Astrocyte of the spinal cord (primary cell): ENCODE measurements around the gene GPR137.

Experiments
- DNase-seq: peaks from one replicate; pipeline ENCODE4 v3.0.0; 2011; ENCODE audit warnings: low read depth, low spot score
- H3K4me3 ChIP-seq: 2 replicates; pipeline ENCODE4 v1.5.1; 2011; ENCODE audit warnings: low read depth, mild to moderate bottlenecking, low read length, moderate library complexity
- CTCF ChIP-seq: IDR thresholded peaks from 2 replicates; pipeline ENCODE4 v1.5.1; 2012; ENCODE audit warnings: low read depth, mild to moderate bottlenecking, low read length, inconsistent platforms
- in situ Hi-C: cut with HindIII; loops from 2 replicates; pipeline ENCODE4 v1.10.0; 2017; ENCODE audit warnings: low sequenced_read_pairs

The GPR137 gene

GRCh38 chr11:64284962-64285884 lies at the start of gene GPR137:
TSS of gene GPR137 (plus strand) at chr11:64285848. CDS start at chr11:64286525, 677 bp downstream.
- peak; percentile 65 for DNase-seq
- no peak for TF ChIP-seq CTCF
- peak within 1 kb of the TSS; percentile 71 for H3K4me3 ChIP-seq
- in situ Hi-C loops = no loop called here

- no peak for TF ChIP-seq CTCF
- in situ Hi-C loops = no loop called here
- H3K4me3 ChIP-seq = no peak overlapping the region
- DNase-seq = no peak
These were observed 48.1 kb upstream of the GPR137 start for GRCh38 chr11:64237484-64237951.

- DNase-seq = no peak
- TF ChIP-seq CTCF = no peak
- in situ Hi-C loops = no loop called here
- H3K4me3 ChIP-seq = no peak overlapping the region
These were observed 47.6 kb upstream of the GPR137 start for GRCh38 chr11:64238076-64238475.

- DNase-seq = no peak
- no peak for TF ChIP-seq CTCF
- in situ Hi-C loops = no loop called here
- H3K4me3 ChIP-seq = no peak overlapping the region
These were observed 46.6 kb upstream of the GPR137 start for GRCh38 chr11:64238999-64239398.

GRCh38 chr11:64239662-64240434 lies 45.8 kb upstream of the GPR137 start:
- DNase-seq = no peak
- in situ Hi-C loops = no loop called here
- TF ChIP-seq CTCF = no peak
- H3K4me3 ChIP-seq = no peak overlapping the region

- H3K4me3 ChIP-seq = peak within 1 kb of the TSS; percentile 83
- in situ Hi-C loops = no loop called here
- DNase-seq = peak; percentile 98
- no peak for TF ChIP-seq CTCF
These were observed 45.0 kb upstream of the GPR137 start, which contains the start of gene FKBP2 for GRCh38 chr11:64240435-64241240. TSS of gene FKBP2 (plus strand) at chr11:64241095. CDS start at chr11:64242388, 1,293 bp downstream.
